ENCODE data around the gene PPP6R2.

PPP6R2 gene

GRCh38 chr22:50302041-50302541 lies 41.0 kb upstream of the PPP6R2 start:
- no peak for DNase-seq (ENCODE audit: low read depth, low spot score)
- H3K4me3 ChIP-seq (ENCODE audit: low read depth, low read length) = no peak overlapping the region
- ChIA-PET POLR2A (interaction anchor here (1.0 to 2.2 kb wide), 3 partner anchors 9 to 29 kb away, joined by 3 to 6 read pairs (median 6); no protein-coding TSS in a partner anchor), CTCF (interaction anchor here (0.9 to 2.5 kb wide), 7 partner anchors 18 to 155 kb away, joined by 3 to 10 read pairs (median 4); no protein-coding TSS in a partner anchor)
- no peak for TF ChIP-seq CTCF (IDR thresholded peaks at IDR 0.05; ENCODE audit: insufficient read depth, low read length, missing control alignments)

DNA sequence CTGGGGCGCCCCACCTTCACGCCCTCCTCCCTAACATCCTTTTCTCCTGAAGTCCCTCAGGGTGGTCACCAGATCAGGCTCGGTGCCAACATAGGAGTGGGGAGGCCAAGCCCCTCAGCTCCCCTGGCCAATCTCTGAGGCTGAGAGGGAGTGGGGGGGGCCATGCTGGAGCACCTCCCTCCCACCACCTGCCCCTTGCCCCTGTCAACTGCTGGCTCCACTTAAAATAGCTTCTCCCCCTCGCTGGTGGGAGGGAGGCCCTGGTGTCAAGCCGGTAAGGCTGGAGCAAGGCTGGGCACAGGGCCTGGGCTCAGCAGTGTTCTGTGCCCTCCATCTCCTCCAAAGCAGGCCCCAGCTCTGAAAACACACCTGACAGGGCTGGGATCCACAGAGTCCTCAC lies 40.6 kb upstream of the PPP6R2 start:
- POLR2A ChIA-PET = interaction anchor here (1.0 to 2.2 kb wide), 3 partner anchors 10 to 30 kb away, joined by 3 to 6 read pairs (median 6); no protein-coding TSS in a partner anchor
- CTCF ChIA-PET = interaction anchor here (0.9 to 2.5 kb wide), 8 partner anchors 9 to 155 kb away, joined by 3 to 10 read pairs (median 5); no protein-coding TSS in a partner anchor
- no peak for TF ChIP-seq CTCF (IDR thresholded peaks at IDR 0.05; ENCODE audit: insufficient read depth, low read length, missing control alignments)
- no peak for DNase-seq (ENCODE audit: low read depth, low spot score)
- H3K4me3 ChIP-seq (ENCODE audit: low read depth, low read length) = no peak overlapping the region

DNA sequence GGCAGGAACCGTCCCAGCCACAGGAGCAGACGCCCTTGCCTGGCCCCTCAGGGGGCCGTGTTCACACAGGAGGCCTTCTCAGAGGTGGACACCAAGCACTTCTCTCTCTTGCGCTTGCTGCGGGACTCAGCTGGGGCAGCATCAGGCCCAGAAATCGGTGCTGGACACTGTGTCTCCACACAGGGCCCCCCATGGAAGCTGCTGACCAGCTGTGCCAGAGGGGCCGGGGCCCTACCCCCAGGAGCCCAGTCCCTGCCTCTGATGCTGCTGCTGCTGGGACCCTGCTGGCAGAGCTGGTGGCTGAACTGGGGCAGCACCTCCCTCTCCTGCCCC lies 39.6 kb upstream of the PPP6R2 start:
- H3K4me3 ChIP-seq (ENCODE audit: low read depth, low read length) = no peak overlapping the region
- TF ChIP-seq CTCF (IDR thresholded peaks at IDR 0.05; ENCODE audit: insufficient read depth, low read length, missing control alignments) = no peak
- ChIA-PET POLR2A (interaction anchor here (4.7 kb wide), 1 partner anchor 10 kb away, joined by 43 read pairs; no protein-coding TSS in a partner anchor), CTCF (interaction anchor here (1.3 to 4.0 kb wide), 7 partner anchors 10 to 38 kb away, joined by 3 to 24 read pairs (median 6); no protein-coding TSS in a partner anchor)
- DNase-seq (ENCODE audit: low read depth, low spot score) = no peak

GRCh38 chr22:50303848-50304527 lies 39.1 kb upstream of the PPP6R2 start:
- H3K4me3 ChIP-seq (ENCODE audit: low read depth, low read length) = peak overlapping the region; percentile 8; the same call in 1 of the 2 replicates
- DNase-seq (ENCODE audit: low read depth, low spot score) = no peak
- TF ChIP-seq CTCF (IDR thresholded peaks at IDR 0.05; ENCODE audit: insufficient read depth, low read length, missing control alignments) = peak; percentile 11
- ChIA-PET CTCF (interaction anchor here (0.7 to 4.0 kb wide), 9 partner anchors 10 to 38 kb away, joined by 3 to 24 read pairs (median 5); no protein-coding TSS in a partner anchor), POLR2A (interaction anchor here (1.2 to 4.7 kb wide), 2 partner anchors 10 to 48 kb away, joined by 3 to 43 read pairs; no protein-coding TSS in a partner anchor)

DNA sequence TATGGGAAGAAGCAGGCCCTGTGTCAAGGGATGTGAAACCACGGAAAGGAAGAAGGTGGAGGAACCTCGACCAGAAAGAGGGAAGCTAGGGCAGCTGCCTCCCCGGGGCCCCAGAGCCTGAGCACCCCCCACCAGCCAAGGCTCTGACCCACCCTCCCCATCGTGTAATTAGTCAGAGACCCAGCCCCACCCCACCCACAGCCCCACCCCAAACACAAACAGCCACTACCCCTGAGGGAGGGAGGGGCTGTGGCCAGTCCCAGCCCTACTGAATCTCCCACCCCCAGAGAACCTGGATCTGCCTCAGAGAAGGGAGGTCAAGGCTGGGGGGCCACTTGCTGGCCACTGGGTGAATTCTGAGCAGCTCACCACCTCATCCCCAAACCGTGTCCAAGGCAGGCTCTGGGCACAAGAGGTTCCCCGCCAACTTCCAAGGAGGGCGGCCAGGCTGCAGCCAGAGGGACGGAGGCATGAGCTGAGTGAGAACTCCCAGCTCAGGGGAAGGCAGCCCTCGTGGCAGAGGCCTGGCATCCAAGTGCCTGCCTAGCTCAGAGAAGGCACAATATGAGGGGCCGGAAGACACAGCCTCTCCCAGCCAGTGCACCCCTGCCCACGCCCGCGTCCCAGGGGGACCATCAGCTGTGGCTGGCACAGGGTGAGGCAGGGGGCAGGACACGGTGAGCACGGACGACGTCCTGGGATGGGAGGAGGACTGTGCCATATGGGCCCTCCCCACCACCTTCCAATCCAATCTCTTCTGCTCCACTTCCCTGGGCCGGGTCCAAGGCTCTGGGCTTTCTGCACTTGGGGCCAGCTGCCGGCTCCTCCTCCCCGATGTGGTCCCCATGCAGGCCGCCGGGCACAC lies 38.4 kb upstream of the PPP6R2 start:
- peak overlapping the region; percentile 89 for H3K4me3 ChIP-seq (ENCODE audit: low read depth, low read length)
- CTCF ChIA-PET = interaction anchor here (0.7 to 4.0 kb wide), 11 partner anchors 10 to 62 kb away, joined by 3 to 24 read pairs (median 5); no protein-coding TSS in a partner anchor

More for the DNA sequence above, 38.4 kb upstream of the PPP6R2 start:
- no peak for TF ChIP-seq CTCF (IDR thresholded peaks at IDR 0.05; ENCODE audit: insufficient read depth, low read length, missing control alignments)
- POLR2A ChIA-PET = interaction anchor here (0.5 to 4.7 kb wide), 4 partner anchors 11 to 221 kb away, joined by 3 to 43 read pairs (median 3); partner anchors contain the start of gene SCO2
- no peak for DNase-seq (ENCODE audit: low read depth, low spot score)

Measured in AG04449 (cell line).